CD4-positive, alpha-beta T cell treated with Interleukin-6 at 100 ng/mL for 8 hours (primary cell): ENCODE measurements around the gene COL13A1.

Experiments used
- DNase-seq: peaks from one replicate; pipeline ENCODE4 v3.0.0-alpha.2; 2020; ENCODE audit warnings: mixed read lengths, low spot score

COL13A1 gene

GRCh38 chr10:69819716-69820506 is 18.2 kb downstream of the COL13A1 start:
- DNase-seq, result no peak

- DNase-seq, result no peak
Observed at GRCh38 chr10:69820817-69821216, 19.1 kb downstream of the COL13A1 start.

GRCh38 chr10:69825604-69826003 is 23.9 kb downstream of the COL13A1 start:
- no peak for DNase-seq

- no peak for DNase-seq
Observed at GRCh38 chr10:69826094-69826493, 24.4 kb downstream of the COL13A1 start.

GRCh38 chr10:69826789-69827554 is 25.3 kb downstream of the COL13A1 start:
- no peak for DNase-seq

GRCh38 chr10:69828144-69828870 is 26.6 kb downstream of the COL13A1 start:
- no peak for DNase-seq

GRCh38 chr10:69829775-69830174 is 28.1 kb downstream of the COL13A1 start:
- no peak for DNase-seq

GRCh38 chr10:69831231-69831855 is 29.6 kb downstream of the COL13A1 start:
- DNase-seq, result no peak

- DNase-seq, result no peak
Observed at GRCh38 chr10:69835233-69835632, 33.5 kb downstream of the COL13A1 start.

- DNase-seq, result no peak
Observed at GRCh38 chr10:69835875-69836730, 34.4 kb downstream of the COL13A1 start.

- DNase-seq, result no peak
Observed at GRCh38 chr10:69836731-69837030, 35.0 kb downstream of the COL13A1 start.

GRCh38 chr10:69837261-69837660 is 35.6 kb downstream of the COL13A1 start:
- DNase-seq, result no peak

GRCh38 chr10:69838418-69838817 is 36.7 kb downstream of the COL13A1 start:
- DNase-seq, result no peak

- DNase-seq, result no peak
Observed at GRCh38 chr10:69838853-69839252, 37.1 kb downstream of the COL13A1 start.

GRCh38 chr10:69839696-69840345 is 38.1 kb downstream of the COL13A1 start:
- no peak for DNase-seq

GRCh38 chr10:69840773-69841172 is 39.1 kb downstream of the COL13A1 start:
- DNase-seq, result no peak

- no peak for DNase-seq
Observed at GRCh38 chr10:69842020-69842419, 40.3 kb downstream of the COL13A1 start.

- DNase-seq, result no peak
Observed at GRCh38 chr10:69842882-69843281, 41.2 kb downstream of the COL13A1 start.

GRCh38 chr10:69843923-69844322 is 42.2 kb downstream of the COL13A1 start:
- no peak for DNase-seq

- no peak for DNase-seq
Observed at GRCh38 chr10:69844698-69845097, 43.0 kb downstream of the COL13A1 start.
